Activated B cell treated with CpG ODN at 0.5 μM for 24 hours (primary cell): ENCODE measurements around the gene SLK. TPM values are rescaled to one million over a fixed set of nuclear protein-coding genes. Genes with fewer than 3 reads are reported as not detected.

Source experiments
- ATAC-seq: fragments of 200-7000 bp; cut with Tn5 transposase; one replicate; pipeline ENCODE4 v1.10.0; 2021; ENCODE audit warnings: low read depth, mild to moderate bottlenecking, moderate library complexity
- CTCF ChIA-PET: fragments of 350-600 bp; sonication (Branson Sonifier 250); formaldehyde crosslinking; loops from one replicate; lab custom pipeline; 2021; ENCODE audit warnings: antibody characterized with exemption; lab: Charles Lee
- POLR2A ChIA-PET: fragments of 350-600 bp; sonication (Branson Sonifier 250); formaldehyde crosslinking; loops from one replicate; lab custom pipeline; 2021; ENCODE audit warnings: antibody characterized with exemption; lab: Charles Lee
- DNase-seq: peaks from one replicate; pipeline ENCODE4 v3.0.0; 2022
- H3K27ac Mint-ChIP-seq: one replicate; pipeline ENCODE4 v1.8.0; 2020; ENCODE audit warnings: mixed read lengths
- H3K27me3 Mint-ChIP-seq: one replicate; pipeline ENCODE4 v1.8.0; 2021; ENCODE audit warnings: mixed read lengths
- H3K36me3 Mint-ChIP-seq: one replicate; pipeline ENCODE4 v1.8.0; 2021; ENCODE audit warnings: low read depth, mixed read lengths
- H3K4me1 Mint-ChIP-seq: one replicate; pipeline ENCODE4 v1.8.0; 2021; ENCODE audit warnings: mixed read lengths
- H3K4me3 Mint-ChIP-seq: one replicate; pipeline ENCODE4 v1.8.0; 2020; ENCODE audit warnings: mild to moderate bottlenecking, mixed read lengths
- H3K9me3 Mint-ChIP-seq: one replicate; pipeline ENCODE4 v1.8.0; 2020; ENCODE audit warnings: mixed read lengths
- intact Hi-C: fragments of 100-400 bp; cut with micrococcal nuclease; formaldehyde crosslinking; loops from one replicate; pipeline ENCODE4 v1.15.1; 2024
- total RNA-seq: library from RNA; stranded (reverse); gene quantifications from 2 replicates; pipeline ENCODE4 v1.2.3, GENCODE V29; 2022
- TF ChIP-seq, protein P1 (sequence below): fragments of 200-600 bp; IDR thresholded peaks from one replicate; pipeline ENCODE4 v1.8.0; 2022; ENCODE audit warnings: antibody characterized with exemption, mild to moderate bottlenecking

SLK gene
- total RNA-seq, 1 donor from 2014 or later: 14.0 TPM

DNA sequence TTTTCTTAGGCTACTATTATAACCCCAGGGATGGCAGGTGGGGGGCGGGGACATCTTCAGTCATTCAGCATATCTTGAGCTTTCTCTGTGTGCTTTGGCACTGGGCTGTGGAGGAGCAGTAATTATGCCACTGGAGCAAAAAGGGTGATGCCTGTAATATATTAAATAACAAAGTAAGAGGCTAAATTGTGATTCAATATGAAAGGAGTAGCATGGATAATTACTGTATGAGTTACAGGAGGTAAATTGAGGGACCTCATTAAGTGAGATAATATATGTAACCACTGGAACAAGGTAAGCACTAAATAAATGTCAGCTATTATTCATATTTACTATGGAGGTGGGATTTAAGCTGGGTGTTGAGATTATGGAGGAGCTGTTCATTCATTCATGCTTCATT is 45.7 kb upstream of the SLK start:
- H3K27me3 Mint-ChIP-seq: no peaks in the 10 kb centered on the region
- peaks cover 5% of the 10 kb centered on the region for H3K36me3 Mint-ChIP-seq
- TF ChIP-seq, protein P1, sequence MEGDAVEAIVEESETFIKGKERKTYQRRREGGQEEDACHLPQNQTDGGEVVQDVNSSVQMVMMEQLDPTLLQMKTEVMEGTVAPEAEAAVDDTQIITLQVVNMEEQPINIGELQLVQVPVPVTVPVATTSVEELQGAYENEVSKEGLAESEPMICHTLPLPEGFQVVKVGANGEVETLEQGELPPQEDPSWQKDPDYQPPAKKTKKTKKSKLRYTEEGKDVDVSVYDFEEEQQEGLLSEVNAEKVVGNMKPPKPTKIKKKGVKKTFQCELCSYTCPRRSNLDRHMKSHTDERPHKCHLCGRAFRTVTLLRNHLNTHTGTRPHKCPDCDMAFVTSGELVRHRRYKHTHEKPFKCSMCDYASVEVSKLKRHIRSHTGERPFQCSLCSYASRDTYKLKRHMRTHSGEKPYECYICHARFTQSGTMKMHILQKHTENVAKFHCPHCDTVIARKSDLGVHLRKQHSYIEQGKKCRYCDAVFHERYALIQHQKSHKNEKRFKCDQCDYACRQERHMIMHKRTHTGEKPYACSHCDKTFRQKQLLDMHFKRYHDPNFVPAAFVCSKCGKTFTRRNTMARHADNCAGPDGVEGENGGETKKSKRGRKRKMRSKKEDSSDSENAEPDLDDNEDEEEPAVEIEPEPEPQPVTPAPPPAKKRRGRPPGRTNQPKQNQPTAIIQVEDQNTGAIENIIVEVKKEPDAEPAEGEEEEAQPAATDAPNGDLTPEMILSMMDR: no peak
- ChIA-PET CTCF (no interaction called here), POLR2A (interaction anchor here (0.6 to 1.2 kb wide), 3 partner anchors 11 to 201 kb away, joined by 3 to 4 read pairs (median 3); partner anchors contain the start of gene SFR1)
- DNase-seq (no peak), ATAC-seq (no peak)
- H3K4me1 Mint-ChIP-seq: peaks cover 24% of the 10 kb centered on the region
- no peaks in the 10 kb centered on the region for H3K9me3 Mint-ChIP-seq
- no peak overlapping the region for H3K27ac Mint-ChIP-seq
- H3K4me3 Mint-ChIP-seq: no peak overlapping the region
- intact Hi-C loops: no loop called here

GRCh38 chr10:103921750-103922195 is 45.2 kb upstream of the SLK start:
- H3K9me3 Mint-ChIP-seq: no peaks in the 10 kb centered on the region
- DNase-seq: no peak
- H3K27me3 Mint-ChIP-seq: no peaks in the 10 kb centered on the region
- peaks cover 5% of the 10 kb centered on the region for H3K36me3 Mint-ChIP-seq
- H3K27ac Mint-ChIP-seq: no peak overlapping the region
- H3K4me1 Mint-ChIP-seq: peaks cover 20% of the 10 kb centered on the region
- POLR2A ChIA-PET: interaction anchor here (0.7 to 1.2 kb wide), 2 partner anchors 11 to 200 kb away, joined by 3 to 4 read pairs; partner anchors contain the start of gene SFR1
- TF ChIP-seq, protein P1: no peak
- no peak overlapping the region for H3K4me3 Mint-ChIP-seq
- intact Hi-C loops: no loop called here
- CTCF ChIA-PET: no interaction called here
- no peak for ATAC-seq

GRCh38 chr10:103922659-103923058 is 44.3 kb upstream of the SLK start:
- DNase-seq (no peak), ATAC-seq (no peak)
- intact Hi-C loops: no loop called here
- H3K36me3 Mint-ChIP-seq: peaks cover 2% of the 10 kb centered on the region
- no peak overlapping the region for H3K27ac Mint-ChIP-seq
- no peak overlapping the region for H3K4me3 Mint-ChIP-seq
- ChIA-PET CTCF (no interaction called here), POLR2A (no interaction called here)
- H3K9me3 Mint-ChIP-seq: no peaks in the 10 kb centered on the region
- peaks cover 12% of the 10 kb centered on the region for H3K4me1 Mint-ChIP-seq
- TF ChIP-seq, protein P1: no peak
- H3K27me3 Mint-ChIP-seq: no peaks in the 10 kb centered on the region

DNA sequence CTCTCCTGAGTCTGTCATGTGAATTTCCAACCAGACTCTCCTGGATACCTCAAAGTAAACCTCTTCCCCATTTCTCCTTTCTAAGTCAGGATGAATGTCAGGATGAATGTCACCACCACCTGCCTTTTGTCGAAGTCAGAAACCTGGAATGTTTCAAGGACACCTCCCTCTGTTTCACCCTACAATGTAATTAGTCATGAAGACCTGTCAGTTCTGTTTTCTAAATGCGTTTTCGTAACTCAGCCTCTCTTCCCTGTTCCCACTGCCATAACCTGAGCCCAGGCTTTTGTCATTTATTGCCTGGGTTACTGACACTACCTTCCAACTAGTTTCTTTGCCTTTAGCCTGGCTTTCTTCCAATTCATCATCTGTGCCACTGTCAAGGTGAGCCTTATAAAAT is 43.4 kb upstream of the SLK start:
- POLR2A ChIA-PET: no interaction called here
- H3K36me3 Mint-ChIP-seq: no peaks in the 10 kb centered on the region
- H3K4me3 Mint-ChIP-seq: no peak overlapping the region
- TF ChIP-seq, protein P1: no peak
- intact Hi-C loops: no loop called here
- DNase-seq (no peak), ATAC-seq (no peak)
- no peak overlapping the region for H3K27ac Mint-ChIP-seq
- H3K9me3 Mint-ChIP-seq: no peaks in the 10 kb centered on the region
- no peaks in the 10 kb centered on the region for H3K27me3 Mint-ChIP-seq
- peaks cover 5% of the 10 kb centered on the region for H3K4me1 Mint-ChIP-seq
- CTCF ChIA-PET: no interaction called here

GRCh38 chr10:103925591-103925990 is 41.3 kb upstream of the SLK start:
- Mint-ChIP-seq H3K4me3 (no peak overlapping the region), H3K27me3 (no peaks in the 10 kb centered on the region), H3K27ac (no peak overlapping the region), H3K4me1 (no peaks in the 10 kb centered on the region), H3K36me3 (no peaks in the 10 kb centered on the region), H3K9me3 (no peaks in the 10 kb centered on the region)
- TF ChIP-seq, protein P1: no peak
- DNase-seq (no peak), ATAC-seq (no peak)
- ChIA-PET CTCF (no interaction called here), POLR2A (no interaction called here)
- intact Hi-C loops: no loop called here
